ENCODE results near the gene DGKD. TPM values are rescaled to one million over a fixed set of nuclear protein-coding genes. Genes with fewer than 3 reads are reported as not detected.

Gene DGKD
- total RNA-seq, 1 donor from 2014 or later = 10.3 TPM

GRCh38 chr2:233338046-233338445, 16.2 kb upstream of the DGKD start:
- no peak overlapping the region for H3K4me3 ChIP-seq (ENCODE audit: low read depth, low read length)
- no peak for TF ChIP-seq CTCF (conservative IDR thresholded peaks at IDR 0.05; ENCODE audit: low read depth, low read length)
- DNase-seq (ENCODE audit: low read depth) = no peak

DNA sequence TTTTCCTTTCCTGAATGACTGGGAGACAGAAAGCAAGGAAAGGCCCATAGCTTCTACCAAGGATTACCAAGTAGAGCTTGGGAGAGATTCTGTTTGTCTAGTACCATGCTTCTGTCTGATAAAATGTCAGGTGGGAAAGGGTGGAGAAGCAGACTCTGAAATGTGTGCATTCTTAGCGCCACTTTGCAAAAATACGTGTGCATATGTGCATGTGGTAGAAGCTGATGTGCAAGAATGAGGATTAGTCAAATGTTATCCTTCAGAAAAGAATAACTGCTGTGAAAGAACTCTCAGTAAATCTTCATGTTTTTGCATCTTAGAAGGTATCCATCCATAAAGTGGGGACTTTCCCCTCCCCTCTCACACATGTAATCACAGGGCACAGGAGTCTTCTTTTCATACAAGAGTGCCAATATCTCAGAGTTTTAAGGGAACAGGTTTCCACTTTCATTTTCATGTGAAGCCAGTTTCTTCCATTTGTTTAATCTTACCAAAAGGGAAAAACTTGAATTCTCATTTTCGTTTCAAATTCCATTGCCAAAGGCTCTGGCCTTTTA, 15.4 kb upstream of the DGKD start:
- no peak for TF ChIP-seq CTCF (conservative IDR thresholded peaks at IDR 0.05; ENCODE audit: low read depth, low read length)
- H3K4me3 ChIP-seq (ENCODE audit: low read depth, low read length) = no peak overlapping the region
- DNase-seq (ENCODE audit: low read depth) = no peak

- no peak overlapping the region for H3K4me3 ChIP-seq (ENCODE audit: low read depth, low read length)
- DNase-seq (ENCODE audit: low read depth) = no peak
- TF ChIP-seq CTCF (conservative IDR thresholded peaks at IDR 0.05; ENCODE audit: low read depth, low read length) = no peak
Measured at GRCh38 chr2:233339427-233339826, 14.9 kb upstream of the DGKD start.

- TF ChIP-seq CTCF (conservative IDR thresholded peaks at IDR 0.05; ENCODE audit: low read depth, low read length) = no peak
- H3K4me3 ChIP-seq (ENCODE audit: low read depth, low read length) = no peak overlapping the region
- DNase-seq (ENCODE audit: low read depth) = no peak
Measured at GRCh38 chr2:233341296-233341695, 13.0 kb upstream of the DGKD start.

DNA sequence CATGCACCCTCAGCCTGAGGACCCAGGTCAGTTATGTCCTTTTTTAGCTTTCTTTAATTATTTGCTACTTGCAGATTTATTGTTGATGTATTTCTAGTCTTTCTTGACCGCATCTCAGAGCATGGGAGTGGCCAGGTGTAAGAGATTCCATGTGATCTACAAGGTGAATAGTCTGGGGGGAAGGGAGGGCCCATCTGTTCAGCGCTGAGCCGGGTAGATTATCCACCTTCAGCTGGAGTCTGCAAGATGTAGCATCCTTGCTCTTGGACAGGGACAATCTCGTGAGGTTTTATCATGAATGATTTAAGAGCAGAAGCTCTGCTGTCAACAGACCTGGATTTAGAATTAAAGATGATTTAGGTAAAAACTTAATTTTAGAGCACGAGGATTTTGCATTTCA, 12.0 kb upstream of the DGKD start:
- no peak overlapping the region for H3K4me3 ChIP-seq (ENCODE audit: low read depth, low read length)
- no peak for TF ChIP-seq CTCF (conservative IDR thresholded peaks at IDR 0.05; ENCODE audit: low read depth, low read length)

DNA sequence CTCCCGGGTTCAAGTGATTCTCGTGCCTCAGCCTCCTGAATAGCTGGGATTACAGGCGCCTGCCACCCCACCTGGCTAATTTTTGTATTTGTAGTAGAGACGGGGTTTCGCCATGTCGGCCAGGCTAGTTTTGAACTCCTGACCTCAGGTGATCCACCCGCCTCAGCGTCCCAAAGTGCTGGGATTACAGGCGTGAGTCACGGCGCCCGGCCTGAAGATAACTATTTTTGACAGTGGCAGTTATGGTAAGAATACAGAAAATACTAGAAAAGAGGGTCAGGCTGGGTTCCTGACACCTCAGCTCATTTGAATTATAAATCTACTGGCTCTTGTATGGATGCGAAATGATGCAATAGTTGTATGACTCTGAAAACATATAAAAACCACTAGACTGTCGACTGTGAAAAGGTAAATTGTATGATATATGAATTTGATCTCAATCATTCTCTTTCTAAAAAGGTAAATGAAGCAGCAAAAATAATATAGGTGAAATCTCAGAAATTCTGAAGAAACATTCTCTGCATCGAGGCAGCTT, 11.1 kb upstream of the DGKD start:
- H3K4me3 ChIP-seq (ENCODE audit: low read depth, low read length) = no peak overlapping the region
- no peak for DNase-seq (ENCODE audit: low read depth)
- TF ChIP-seq CTCF (conservative IDR thresholded peaks at IDR 0.05; ENCODE audit: low read depth, low read length) = no peak

More for the DNA sequence above, 12.0 kb upstream of the DGKD start:
- no peak for DNase-seq (ENCODE audit: low read depth)

DNA sequence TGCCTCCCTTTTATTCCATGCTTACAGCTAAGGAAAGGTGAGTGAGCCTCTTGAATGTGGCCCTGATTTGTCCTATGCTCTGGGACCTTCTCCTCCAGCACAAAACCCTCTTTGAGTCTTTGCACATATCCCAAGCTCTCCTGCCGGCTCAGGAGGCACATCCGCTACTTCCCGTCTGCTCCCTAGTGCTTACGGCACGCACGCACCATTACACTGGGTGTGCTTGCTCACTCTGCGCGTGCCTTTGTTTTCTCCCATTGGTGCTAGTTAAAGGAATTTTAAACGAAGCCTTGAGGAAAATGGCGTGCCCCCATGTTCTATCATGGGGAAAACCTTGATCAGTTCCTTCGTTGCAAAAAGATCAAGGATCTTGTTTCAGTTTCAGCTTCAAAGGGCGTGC, 7.9 kb upstream of the DGKD start:
- H3K4me3 ChIP-seq (ENCODE audit: low read depth, low read length) = no peak overlapping the region
- DNase-seq (ENCODE audit: low read depth) = no peak

More for the DNA sequence above, 7.9 kb upstream of the DGKD start:
- no peak for TF ChIP-seq CTCF (conservative IDR thresholded peaks at IDR 0.05; ENCODE audit: low read depth, low read length)
